Esophagus muscularis mucosa (tissue), 4 donors: ENCODE measurements around the gene PGLYRP4.

ENCODE experiments used
- CTCF ChIP-seq, 3 experiments: fragments of 200-600 bp in 2 of 3; fragments of 450-650 bp in 1 of 3; sonication (generic) in 2 of 3; IDR thresholded peaks; one replicate each; pipeline ENCODE4 v1.5.1; 2017 to 2019; ENCODE audit warnings: antibody characterized with exemption in 3 of 3, mild to moderate bottlenecking in 2 of 3, moderate library complexity in 1 of 3
- EP300 ChIP-seq: sonication (generic); formaldehyde crosslinking; IDR thresholded peaks from one replicate; pipeline ENCODE4 v1.6.1; 2017; ENCODE audit warnings: antibody characterized with exemption
- POLR2A ChIP-seq: fragments of 450-650 bp; IDR thresholded peaks from one replicate; pipeline ENCODE4 v1.6.1; 2017; ENCODE audit warnings: antibody characterized with exemption, moderate library complexity, mild to moderate bottlenecking, low read depth
- POLR2AphosphoS5 ChIP-seq, 2 donors: sonication (generic); formaldehyde crosslinking; IDR thresholded peaks; one replicate each; pipeline ENCODE4 v1.6.1; 2017; ENCODE audit warnings: antibody characterized with exemption in 2 of 2

DNA sequence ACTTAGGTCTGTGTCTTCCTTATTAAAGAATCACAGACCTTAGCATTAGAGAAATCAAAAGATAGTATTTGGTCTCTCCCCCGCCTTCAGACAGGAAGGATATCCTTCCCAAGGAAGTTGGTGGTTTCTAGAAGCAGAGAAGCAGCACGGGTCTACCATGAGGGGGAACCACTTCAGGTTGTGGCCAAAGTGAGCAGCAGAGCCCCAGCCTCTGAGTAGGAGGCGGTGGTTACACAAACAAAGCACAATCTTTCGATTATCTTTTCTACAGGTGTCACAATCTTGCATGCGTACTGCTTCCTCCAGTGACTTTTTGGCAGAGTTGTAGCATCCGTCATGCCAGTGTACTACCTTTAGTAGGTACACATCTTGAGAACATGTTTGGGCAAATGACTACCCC, 8.8 kb downstream of the PGLYRP4 start:
- no peak for TF ChIP-seq POLR2AphosphoS5 (IDR thresholded peaks at IDR 0.05)
- TF ChIP-seq CTCF (IDR thresholded peaks at IDR 0.05) = no peak
- no peak for TF ChIP-seq EP300
- TF ChIP-seq POLR2A = no peak
